Mucosa of gallbladder (tissue), 1 donor: Measurements from ENCODE around the gene BLTP3B. TPM values are rescaled to one million over a fixed set of nuclear protein-coding genes. Genes with fewer than 3 reads are reported as not detected.
"Not testable (repeated sequence)": the region's sequence is repeated elsewhere in the genome, so short reads cannot be mapped to it uniquely, and the experiment has no call there.

Experiments used
- DNase-seq: peaks from one replicate; pipeline ENCODE4 v3.0.0-alpha.2; 2020; ENCODE audit warnings: low spot score
- total RNA-seq: library from RNA; stranded (reverse); gene quantifications from one replicate; pipeline ENCODE4 v1.2.1, GENCODE V29; 2021
- donor health status: DM: no; HTN: no; CAD: no.

Gene BLTP3B
- 25.2 TPM for total RNA-seq

GRCh38 chr12:100142851-100143559, at the start of gene BLTP3B:
Gene BLTP3B, minus strand, starts transcription at chr12:100142874. Its CDS starts 239 bp downstream, at chr12:100142635.
- DNase-seq, result peak; percentile 90

DNA sequence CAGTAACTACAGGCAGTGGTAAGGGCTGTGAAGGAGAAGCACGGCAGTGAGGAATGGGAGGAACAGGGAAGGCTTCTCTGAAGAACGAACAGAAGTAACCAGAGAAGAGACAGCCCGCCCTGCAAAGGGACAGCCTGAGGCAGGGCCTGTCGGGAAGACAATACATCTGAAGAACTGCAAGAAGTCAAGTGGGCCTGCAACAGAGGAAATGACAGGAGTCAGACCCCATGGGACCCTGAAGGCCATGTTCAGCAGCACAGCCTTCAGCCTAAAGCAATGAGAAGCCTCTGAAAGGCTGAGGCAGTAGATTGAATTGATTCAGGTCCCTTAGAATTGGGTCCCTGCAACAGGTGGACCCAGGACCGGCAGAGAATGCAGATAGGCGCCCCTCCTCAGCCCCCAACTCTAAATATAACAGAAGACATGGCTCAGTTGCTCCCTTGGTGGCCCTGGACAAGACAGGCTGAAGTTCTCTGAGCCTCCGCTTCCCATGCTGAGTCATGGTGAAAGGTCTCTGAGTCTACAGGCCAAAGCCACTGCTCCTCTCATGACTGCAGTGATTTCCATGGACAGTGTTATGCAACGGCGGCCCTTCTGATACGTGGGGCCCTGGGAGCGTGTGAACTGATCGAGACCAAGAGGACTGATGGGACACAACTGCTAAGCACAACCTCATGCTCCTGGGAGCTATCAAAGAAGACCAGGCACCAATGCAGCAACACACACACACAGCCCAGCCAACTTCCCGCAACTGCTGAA, 47.1 kb upstream of the BLTP3B start:
- DNase-seq, result no peak

GRCh38 chr12:100188888-100189635, 46.4 kb upstream of the BLTP3B start:
- DNase-seq, result not testable (repeated sequence)

GRCh38 chr12:100187857-100188519, 45.3 kb upstream of the BLTP3B start:
- DNase-seq, result no peak

- DNase-seq, result no peak
Observed at GRCh38 chr12:100187068-100187467, 44.4 kb upstream of the BLTP3B start.

DNA sequence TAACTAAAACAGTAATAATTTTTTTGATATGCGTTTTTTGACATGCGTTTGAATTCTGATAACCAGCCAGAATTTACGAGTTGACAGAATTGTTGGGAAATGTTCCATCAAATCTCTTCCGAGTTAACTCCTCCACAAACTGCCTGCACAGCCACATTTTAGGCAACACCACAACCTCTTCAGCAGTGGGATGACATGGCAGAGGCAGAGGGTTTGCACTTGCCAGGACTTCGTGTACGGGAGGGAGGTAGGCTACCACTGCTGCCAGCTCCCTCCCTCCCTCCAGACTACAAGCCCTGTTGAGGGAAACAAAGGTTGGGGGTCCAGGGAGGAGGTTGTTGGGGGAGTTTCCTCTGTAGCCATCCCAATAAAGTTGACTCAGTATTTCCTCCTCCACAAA, 43.4 kb upstream of the BLTP3B start:
- DNase-seq, result no peak

GRCh38 chr12:100185361-100185894, 42.8 kb upstream of the BLTP3B start:
- no peak for DNase-seq

- DNase-seq, result no peak
Observed at GRCh38 chr12:100184549-100185145, 42.0 kb upstream of the BLTP3B start.

GRCh38 chr12:100179252-100179651, 36.6 kb upstream of the BLTP3B start:
- DNase-seq, result no peak

GRCh38 chr12:100176493-100176892, 33.8 kb upstream of the BLTP3B start:
- DNase-seq, result not testable (repeated sequence)

GRCh38 chr12:100174495-100174894, 31.8 kb upstream of the BLTP3B start:
- DNase-seq, result no peak

- DNase-seq, result no peak
Observed at GRCh38 chr12:100173111-100173510, 30.4 kb upstream of the BLTP3B start.

DNA sequence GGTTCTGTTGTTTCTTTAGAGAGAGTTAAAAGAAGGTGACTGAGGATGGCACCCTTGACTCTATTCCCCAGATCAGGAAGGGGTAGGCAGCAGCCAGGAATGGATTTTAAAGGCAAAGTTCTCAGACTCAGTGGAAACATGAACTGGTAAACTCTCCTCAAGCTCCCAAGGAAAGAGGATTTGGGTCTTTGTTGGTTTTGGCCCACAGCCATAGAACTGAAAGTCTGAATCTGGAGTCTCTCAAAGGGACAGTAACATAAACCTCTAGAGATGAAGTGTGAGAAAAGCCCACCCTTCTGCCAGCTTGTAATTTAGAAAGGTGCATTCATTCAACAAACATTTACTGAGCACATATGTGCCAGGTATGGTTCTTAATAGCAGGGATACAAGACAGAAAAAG, 28.6 kb upstream of the BLTP3B start:
- DNase-seq, result no peak

- DNase-seq, result no peak
Observed at GRCh38 chr12:100170313-100170858, 27.7 kb upstream of the BLTP3B start.

- no peak for DNase-seq
Observed at GRCh38 chr12:100169345-100169744, 26.7 kb upstream of the BLTP3B start.

- DNase-seq, result no peak
Observed at GRCh38 chr12:100168562-100168961, 25.9 kb upstream of the BLTP3B start.

GRCh38 chr12:100166232-100166631, 23.6 kb upstream of the BLTP3B start:
- DNase-seq, result no peak

- DNase-seq, result no peak
Observed at GRCh38 chr12:100165356-100165755, 22.7 kb upstream of the BLTP3B start.

- DNase-seq, result no peak
Observed at GRCh38 chr12:100164153-100164704, 21.6 kb upstream of the BLTP3B start.

DNA sequence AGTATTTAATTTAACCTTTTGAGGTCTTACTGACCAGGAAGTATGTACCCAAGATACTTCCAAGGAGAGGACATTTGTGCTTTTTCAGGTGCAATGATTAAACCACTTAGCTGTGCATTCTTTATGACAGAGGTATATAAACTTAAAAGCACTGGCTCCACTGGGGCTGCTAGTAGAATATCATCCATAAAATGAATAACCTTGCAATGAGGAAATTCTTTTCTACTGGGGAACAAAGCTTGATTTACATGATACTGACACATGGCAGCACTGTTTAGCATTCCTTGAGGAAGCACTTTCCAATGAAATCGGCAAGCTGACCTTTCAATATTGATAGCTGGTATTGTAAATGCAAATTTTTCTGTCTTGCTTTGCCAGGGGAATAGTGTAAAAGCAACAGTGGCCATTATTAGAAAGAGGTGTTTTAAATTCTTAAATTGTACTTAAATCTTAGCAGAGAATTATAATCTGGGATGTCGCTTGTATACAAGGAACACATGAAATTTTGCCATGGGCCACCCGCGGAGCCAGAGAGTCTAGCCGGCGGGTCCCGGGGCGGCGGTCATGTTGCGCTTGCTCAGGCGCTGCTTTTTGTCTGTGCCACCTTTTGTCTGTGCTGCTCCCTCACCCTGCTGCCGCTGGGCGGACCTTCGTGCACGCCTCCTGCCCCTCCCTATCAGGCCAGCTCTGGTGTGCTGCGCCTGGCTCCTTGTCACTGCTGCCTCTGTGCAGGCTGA, 20.9 kb upstream of the BLTP3B start:
- DNase-seq, result peak; percentile 75
